ENCODE results near the gene SERGEF. TPM values are rescaled to one million over a fixed set of nuclear protein-coding genes. Genes with fewer than 3 reads are reported as not detected.

The SERGEF gene
- total and polyA plus RNA-seq, 2 of the 13 experiments (the other 11 are each of a cell fraction or from before 2014, with no cell fraction given): 54.5 to 114 TPM

DNA sequence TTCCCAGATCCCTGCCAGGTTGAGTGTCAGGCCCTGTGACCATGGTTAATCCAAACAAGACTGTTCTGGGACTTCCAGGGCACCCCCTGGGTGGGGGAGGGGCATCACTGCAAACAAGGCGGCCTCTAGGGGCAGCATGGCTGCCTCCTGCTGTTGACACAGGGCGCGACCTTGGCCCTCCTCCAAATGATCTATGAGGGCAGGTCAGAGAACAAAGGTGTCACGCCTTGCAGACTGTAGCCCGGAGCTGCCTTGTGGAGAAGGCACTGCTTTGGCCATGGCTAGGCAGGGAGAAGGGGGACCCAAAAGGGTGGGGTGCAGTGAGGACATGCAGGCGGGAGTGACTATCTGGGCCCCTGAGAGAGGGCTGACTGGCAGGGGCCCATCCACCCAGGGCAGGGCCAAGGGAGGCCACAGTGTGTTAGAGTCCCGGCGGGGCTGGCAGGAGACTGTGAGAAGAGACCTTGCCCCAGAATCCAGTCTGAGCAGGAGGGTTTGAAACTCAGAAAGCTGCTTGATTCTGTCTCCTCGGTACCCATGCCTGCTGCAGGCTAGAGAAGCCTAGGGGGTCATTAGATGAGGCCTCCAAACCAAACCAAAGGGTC is 242.7 kb downstream of the SERGEF start (continued):
- TF ChIP-seq ZEB1 (IDR thresholded peaks at IDR 0.05; ENCODE audit: insufficient replicate concordance, low read depth): peak; percentile 65
- TF ChIP-seq MXD4 (CRISPR knock-in tag; IDR thresholded peaks at IDR 0.05): no peak
- TF ChIP-seq, protein P1, sequence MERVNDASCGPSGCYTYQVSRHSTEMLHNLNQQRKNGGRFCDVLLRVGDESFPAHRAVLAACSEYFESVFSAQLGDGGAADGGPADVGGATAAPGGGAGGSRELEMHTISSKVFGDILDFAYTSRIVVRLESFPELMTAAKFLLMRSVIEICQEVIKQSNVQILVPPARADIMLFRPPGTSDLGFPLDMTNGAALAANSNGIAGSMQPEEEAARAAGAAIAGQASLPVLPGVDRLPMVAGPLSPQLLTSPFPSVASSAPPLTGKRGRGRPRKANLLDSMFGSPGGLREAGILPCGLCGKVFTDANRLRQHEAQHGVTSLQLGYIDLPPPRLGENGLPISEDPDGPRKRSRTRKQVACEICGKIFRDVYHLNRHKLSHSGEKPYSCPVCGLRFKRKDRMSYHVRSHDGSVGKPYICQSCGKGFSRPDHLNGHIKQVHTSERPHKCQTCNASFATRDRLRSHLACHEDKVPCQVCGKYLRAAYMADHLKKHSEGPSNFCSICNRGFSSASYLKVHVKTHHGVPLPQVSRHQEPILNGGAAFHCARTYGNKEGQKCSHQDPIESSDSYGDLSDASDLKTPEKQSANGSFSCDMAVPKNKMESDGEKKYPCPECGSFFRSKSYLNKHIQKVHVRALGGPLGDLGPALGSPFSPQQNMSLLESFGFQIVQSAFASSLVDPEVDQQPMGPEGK (CRISPR knock-in tag; IDR thresholded peaks at IDR 0.05): peak; percentile 95
- no peak for TF ChIP-seq NFAT5 (CRISPR knock-in tag; IDR thresholded peaks at IDR 0.05)
- TF ChIP-seq ZNF329 (CRISPR knock-in tag; IDR thresholded peaks at IDR 0.05; ENCODE audit: low read depth): no peak
- TF ChIP-seq KDM2A (CRISPR knock-in tag; IDR thresholded peaks at IDR 0.05; ENCODE audit: borderline replicate concordance, low read depth): peak; percentile 82
- TF ChIP-seq PLRG1 (conservative IDR thresholded peaks at IDR 0.05): no peak
- TF ChIP-seq ZNF670 (CRISPR knock-in tag; IDR thresholded peaks at IDR 0.05; ENCODE audit: borderline replicate concordance): peak; percentile 75; the same call in 1 of the 2 replicates
- peak; percentile 94 for TF ChIP-seq ZNF605 (CRISPR knock-in tag; IDR thresholded peaks at IDR 0.05)
- TF ChIP-seq ZBTB49 (CRISPR knock-in tag; IDR thresholded peaks at IDR 0.05; ENCODE audit: borderline replicate concordance): no peak
- no peak for TF ChIP-seq ZNF773 (CRISPR knock-in tag; IDR thresholded peaks at IDR 0.05; ENCODE audit: borderline replicate concordance)
- peak; percentile 92 for TF ChIP-seq NCOA2 (CRISPR knock-in tag; IDR thresholded peaks at IDR 0.05)
- peak; percentile 95 for TF ChIP-seq RARA (CRISPR knock-in tag; IDR thresholded peaks at IDR 0.05)
- TF ChIP-seq POGZ (CRISPR knock-in tag; IDR thresholded peaks at IDR 0.05): peak; percentile 98
- peak; percentile 98 for TF ChIP-seq DPF2 (CRISPR knock-in tag; IDR thresholded peaks at IDR 0.05; ENCODE audit: borderline replicate concordance, low read depth)
- TF ChIP-seq WIZ (CRISPR knock-in tag; IDR thresholded peaks at IDR 0.05): no peak
- TF ChIP-seq GLMP (CRISPR knock-in tag; IDR thresholded peaks at IDR 0.05; ENCODE audit: borderline replicate concordance): no peak
- TF ChIP-seq BATF2 (CRISPR knock-in tag; IDR thresholded peaks at IDR 0.05): peak; percentile 50; the same call in 1 of the 2 replicates
- TF ChIP-seq ZNF562 (CRISPR knock-in tag; IDR thresholded peaks at IDR 0.05; ENCODE audit: borderline replicate concordance): no peak
